Gastroesophageal sphincter (tissue), 4 donors: ENCODE results near the gene DFFB. TPM values are rescaled to one million over a fixed set of nuclear protein-coding genes. Genes with fewer than 3 reads are reported as not detected.

Source experiments
- ATAC-seq: fragments of 150-250 bp; one replicate; pipeline ENCODE4 v1.9.1; 2016; ENCODE audit warnings: mild to moderate bottlenecking, moderate library complexity
- H3K27ac ChIP-seq, 4 donors: fragments of 200-600 bp; sonication (generic) in 3 of 4; 1 replicate in 3 of 4; 2 replicates in 1 of 4; pipeline ENCODE4 v1.5.1; 2016 to 2019
- H3K27me3 ChIP-seq: fragments of 200-600 bp; sonication (generic); one replicate; pipeline ENCODE4 v1.5.1; 2019
- H3K36me3 ChIP-seq, 2 donors: fragments of 200-600 bp; sonication (generic); one replicate each; pipeline ENCODE4 v1.5.1; 2019; ENCODE audit warnings: control low read depth in 1 of 2
- H3K4me1 ChIP-seq, 3 donors: fragments of 200-600 bp; sonication (generic); 1 replicate in 2 of 3; 2 replicates in 1 of 3; pipeline ENCODE4 v1.5.1; 2016 to 2019; ENCODE audit warnings: control low read depth in 2 of 3
- H3K4me3 ChIP-seq, 2 donors: fragments of 200-600 bp; sonication (generic); one replicate each; pipeline ENCODE4 v1.5.1; 2019; ENCODE audit warnings: mild to moderate bottlenecking in 1 of 2, moderate library complexity in 1 of 2
- H3K9me3 ChIP-seq, 3 donors: fragments of 200-600 bp; sonication (generic); one replicate each; pipeline ENCODE4 v1.5.1; 2017 to 2019; ENCODE audit warnings: control low read depth in 2 of 3
- CTCF ChIP-seq, 4 experiments: fragments of 200-600 bp in 2 of 4; fragments of 450-650 bp in 2 of 4; sonication (generic) in 1 of 4; IDR thresholded peaks; one replicate each; pipeline ENCODE4 v1.5.1; 2017 to 2019; ENCODE audit warnings: antibody characterized with exemption in 4 of 4, mild to moderate bottlenecking in 2 of 4, moderate library complexity in 2 of 4
- EP300 ChIP-seq: sonication (generic); formaldehyde crosslinking; IDR thresholded peaks from one replicate; pipeline ENCODE4 v1.6.1; 2017; ENCODE audit warnings: antibody characterized with exemption, mild to moderate bottlenecking
- POLR2A ChIP-seq, 2 donors: fragments of 450-650 bp; IDR thresholded peaks; one replicate each; pipeline ENCODE4 v1.6.1; 2017; ENCODE audit warnings: antibody characterized with exemption in 2 of 2, mild to moderate bottlenecking in 2 of 2, moderate library complexity in 1 of 2
- POLR2AphosphoS5 ChIP-seq: sonication (generic); formaldehyde crosslinking; IDR thresholded peaks from one replicate; pipeline ENCODE4 v1.6.1; 2017; ENCODE audit warnings: antibody characterized with exemption
- WGBS, 2 donors: methylation state at CpG; one replicate each; pipeline ENCODE4 v1.1.5; 2018; ENCODE audit warnings: low coverage in 1 of 2; 5-methylcytosine and 5-hydroxymethylcytosine counted together
- total RNA-seq, 4 donors: library from RNA; depleted of rRNA; stranded (reverse); fragments of >200 nt; gene quantifications; one replicate each; pipeline ENCODE4 v1.1.0, GENCODE V29; 2016

Gene DFFB
- total RNA-seq, 4 donors from 2014 or later, result 1.9 to 14.6 (median 7.7) TPM

GRCh38 chr1:3822421-3822820 is 34.9 kb upstream of the DFFB start:
- Histone ChIP-seq H3K9me3 (no peaks in the 10 kb centered on the region), H3K4me3 (no peak overlapping the region), H3K4me1 (no peaks in the 10 kb centered on the region), H3K36me3 (peaks cover 0 to 97% of the 10 kb centered on the region in 2 donors), H3K27me3 (no peaks in the 10 kb centered on the region), H3K27ac (no peak overlapping the region)
- no peak for ATAC-seq
- TF ChIP-seq POLR2AphosphoS5 (no peak), CTCF (IDR thresholded peaks at IDR 0.05) (no peak), POLR2A (IDR thresholded peaks at IDR 0.05) (no peak), EP300 (no peak)
- WGBS, 2 donors, result 96% methylated on average over 3 of the region's 16 CpGs; no CpG with 5 or more reads in 1 of the 2 donors

GRCh38 chr1:3824650-3825049 is 32.6 kb upstream of the DFFB start:
- Histone ChIP-seq H3K4me1 (no peaks in the 10 kb centered on the region), H3K9me3 (no peaks in the 10 kb centered on the region), H3K27me3 (no peaks in the 10 kb centered on the region), H3K36me3 (peaks cover 0 to 100% of the 10 kb centered on the region in 2 donors), H3K27ac (no peak overlapping the region), H3K4me3 (no peak overlapping the region)
- WGBS, 2 donors, result 82% methylated on average over 4 of the region's 8 CpGs; no CpG with 5 or more reads in 1 of the 2 donors
- TF ChIP-seq CTCF (IDR thresholded peaks at IDR 0.05), result no peak
- TF ChIP-seq EP300, result no peak
- TF ChIP-seq POLR2AphosphoS5, result no peak
- no peak for TF ChIP-seq POLR2A (IDR thresholded peaks at IDR 0.05)
- ATAC-seq, result no peak

- WGBS, 2 donors, result 70 to 85% methylated on average over 2 to 15 of the region's 15 CpGs
- Histone ChIP-seq H3K27me3 (no peaks in the 10 kb centered on the region), H3K4me1 (no peaks in the 10 kb centered on the region), H3K36me3 (peaks cover 0 to 100% of the 10 kb centered on the region in 2 donors), H3K27ac (no peak overlapping the region), H3K9me3 (no peaks in the 10 kb centered on the region), H3K4me3 (no peak overlapping the region)
- no peak for ATAC-seq
- TF ChIP-seq POLR2A (IDR thresholded peaks at IDR 0.05) (no peak), EP300 (no peak), CTCF (IDR thresholded peaks at IDR 0.05) (no peak), POLR2AphosphoS5 (no peak)
These were observed 31.9 kb upstream of the DFFB start for GRCh38 chr1:3825356-3825755.

GRCh38 chr1:3827813-3828307 is 29.4 kb upstream of the DFFB start:
- TF ChIP-seq CTCF (IDR thresholded peaks at IDR 0.05), result no peak
- TF ChIP-seq EP300, result no peak
- TF ChIP-seq POLR2A (IDR thresholded peaks at IDR 0.05), result no peak
- no peak for TF ChIP-seq POLR2AphosphoS5
- no peak for ATAC-seq
- Histone ChIP-seq H3K4me1 (no peaks in the 10 kb centered on the region), H3K27me3 (no peaks in the 10 kb centered on the region), H3K27ac (no peak overlapping the region), H3K4me3 (no peak overlapping the region), H3K36me3 (peaks cover 2 to 100% of the 10 kb centered on the region in 2 donors), H3K9me3 (no peaks in the 10 kb centered on the region)
- 91% methylated on average over 4 of the region's 14 CpGs; no CpG with 5 or more reads in 1 of the 2 donors for WGBS, 2 donors

GRCh38 chr1:3828391-3828790 is 28.9 kb upstream of the DFFB start:
- Histone ChIP-seq H3K27me3 (no peaks in the 10 kb centered on the region), H3K4me3 (no peak overlapping the region), H3K27ac (no peak overlapping the region), H3K4me1 (no peaks in the 10 kb centered on the region), H3K9me3 (no peaks in the 10 kb centered on the region), H3K36me3 (peaks cover 2 to 99% of the 10 kb centered on the region in 2 donors)
- 91 to 94% methylated on average over 5 to 8 of the region's 8 CpGs for WGBS, 2 donors
- no peak for TF ChIP-seq CTCF (IDR thresholded peaks at IDR 0.05)
- TF ChIP-seq POLR2A (IDR thresholded peaks at IDR 0.05), result no peak
- TF ChIP-seq EP300, result no peak
- no peak for TF ChIP-seq POLR2AphosphoS5
- ATAC-seq, result no peak
